Mesenteric fat pad (tissue), 1 donor: Measurements from ENCODE around the gene MYZAP. TPM values are rescaled to one million over a fixed set of nuclear protein-coding genes. Genes with fewer than 3 reads are reported as not detected.

ENCODE experiments used
- DNase-seq: peaks from one replicate; pipeline ENCODE4 v3.0.0-alpha.2; 2020; ENCODE audit warnings: low spot score
- total RNA-seq: library from RNA; stranded (reverse); fragmentation: NEBNext Ultra II Directional; extraction: Animal tissue kit (Norgen Biotek cat#: 25700); gene quantifications from one replicate; pipeline ENCODE4 v1.2.1, GENCODE V29; 2021
- donor health status: DM: yes; HTN: yes; CAD: no.

The MYZAP gene
- total RNA-seq, 1 donor from 2014 or later, result 65.5 TPM

- no peak for DNase-seq
Measured at GRCh38 chr15:57694279-57694678, 102.6 kb downstream of the MYZAP start.

- DNase-seq, result no peak
Measured at GRCh38 chr15:57696146-57696545, 104.4 kb downstream of the MYZAP start.

- DNase-seq, result no peak
Measured at GRCh38 chr15:57697588-57697987, 105.9 kb downstream of the MYZAP start.

GRCh38 chr15:57698243-57698642, 106.5 kb downstream of the MYZAP start:
- DNase-seq, result no peak

- DNase-seq, result no peak
Measured at GRCh38 chr15:57698991-57699390, 107.3 kb downstream of the MYZAP start.

GRCh38 chr15:57703387-57703786, 111.7 kb downstream of the MYZAP start:
- no peak for DNase-seq

GRCh38 chr15:57704441-57704840, 112.7 kb downstream of the MYZAP start:
- no peak for DNase-seq

GRCh38 chr15:57705746-57706404, 114.2 kb downstream of the MYZAP start:
- DNase-seq, result no peak

GRCh38 chr15:57706405-57707209, 114.9 kb downstream of the MYZAP start, which contains the start of gene POLR2M:
Gene POLR2M (plus strand): TSS chr15:57706714. CDS start chr15:57706843, 129 bp downstream.
- DNase-seq, result peak; percentile 97

GRCh38 chr15:57708047-57708446, 116.3 kb downstream of the MYZAP start:
- no peak for DNase-seq

GRCh38 chr15:57718309-57718708, 126.6 kb downstream of the MYZAP start:
- no peak for DNase-seq

GRCh38 chr15:57720867-57721266, 129.2 kb downstream of the MYZAP start:
- DNase-seq, result no peak

GRCh38 chr15:57726411-57726810, 134.7 kb downstream of the MYZAP start:
- DNase-seq, result no peak

- no peak for DNase-seq
Measured at GRCh38 chr15:57727031-57727430, 135.3 kb downstream of the MYZAP start.

GRCh38 chr15:57728436-57728835, 136.7 kb downstream of the MYZAP start:
- no peak for DNase-seq

GRCh38 chr15:57730876-57731275, 139.2 kb downstream of the MYZAP start:
- no peak for DNase-seq

- no peak for DNase-seq
Measured at GRCh38 chr15:57731530-57732103, 139.9 kb downstream of the MYZAP start.

- DNase-seq, result no peak
Measured at GRCh38 chr15:57732526-57733331, 141.0 kb downstream of the MYZAP start.

- no peak for DNase-seq
Measured at GRCh38 chr15:57734860-57735259, 143.2 kb downstream of the MYZAP start.
